Ishikawa (cell line): ENCODE measurements around the gene INCA1.

Experiments used
- CEBPB ChIP-seq: IDR thresholded peaks from 2 replicates; pipeline ENCODE4 v1.6.1; 2012
- CREB1 ChIP-seq: IDR thresholded peaks from 2 replicates; pipeline ENCODE4 v1.6.1; 2012; ENCODE audit warnings: low read depth
- EGR1 ChIP-seq: IDR thresholded peaks from 2 replicates; pipeline ENCODE4 v1.6.1; 2012
- EP300 ChIP-seq: IDR thresholded peaks from 2 replicates; pipeline ENCODE4 v1.6.1; 2012; ENCODE audit warnings: borderline replicate concordance
- FOXM1 ChIP-seq: IDR thresholded peaks from 2 replicates; pipeline ENCODE4 v1.6.1; 2012; ENCODE audit warnings: low read depth, borderline replicate concordance
- NFIC ChIP-seq: IDR thresholded peaks from 2 replicates; pipeline ENCODE4 v1.6.1; 2012
- RAD21 ChIP-seq: IDR thresholded peaks from 2 replicates; pipeline ENCODE4 v1.6.1; 2012; ENCODE audit warnings: low read depth
- TAF1 ChIP-seq: IDR thresholded peaks from 2 replicates; pipeline ENCODE4 v1.6.1; 2012; ENCODE audit warnings: low read depth, mild to moderate bottlenecking
- TCF12 ChIP-seq: IDR thresholded peaks from 2 replicates; pipeline ENCODE4 v1.6.1; 2012; ENCODE audit warnings: low read depth
- TEAD4 ChIP-seq: IDR thresholded peaks from 2 replicates; pipeline ENCODE4 v1.6.1; 2012
- YY1 ChIP-seq: IDR thresholded peaks from 2 replicates; pipeline ENCODE4 v1.6.1; 2012; ENCODE audit warnings: low read depth
- ZBTB7A ChIP-seq: IDR thresholded peaks from 2 replicates; pipeline ENCODE4 v1.6.1; 2012; ENCODE audit warnings: low read depth
- TF ChIP-seq, protein P1 (sequence below): IDR thresholded peaks from 2 replicates; pipeline ENCODE4 v1.6.1; 2012
- TF ChIP-seq, protein P2 (sequence below): IDR thresholded peaks from 2 replicates; pipeline ENCODE4 v1.6.1; 2012
- TF ChIP-seq, protein P3 (sequence below): IDR thresholded peaks from 2 replicates; pipeline ENCODE4 v1.6.1; 2012; ENCODE audit warnings: low read depth, mild to moderate bottlenecking

Gene INCA1

DNA sequence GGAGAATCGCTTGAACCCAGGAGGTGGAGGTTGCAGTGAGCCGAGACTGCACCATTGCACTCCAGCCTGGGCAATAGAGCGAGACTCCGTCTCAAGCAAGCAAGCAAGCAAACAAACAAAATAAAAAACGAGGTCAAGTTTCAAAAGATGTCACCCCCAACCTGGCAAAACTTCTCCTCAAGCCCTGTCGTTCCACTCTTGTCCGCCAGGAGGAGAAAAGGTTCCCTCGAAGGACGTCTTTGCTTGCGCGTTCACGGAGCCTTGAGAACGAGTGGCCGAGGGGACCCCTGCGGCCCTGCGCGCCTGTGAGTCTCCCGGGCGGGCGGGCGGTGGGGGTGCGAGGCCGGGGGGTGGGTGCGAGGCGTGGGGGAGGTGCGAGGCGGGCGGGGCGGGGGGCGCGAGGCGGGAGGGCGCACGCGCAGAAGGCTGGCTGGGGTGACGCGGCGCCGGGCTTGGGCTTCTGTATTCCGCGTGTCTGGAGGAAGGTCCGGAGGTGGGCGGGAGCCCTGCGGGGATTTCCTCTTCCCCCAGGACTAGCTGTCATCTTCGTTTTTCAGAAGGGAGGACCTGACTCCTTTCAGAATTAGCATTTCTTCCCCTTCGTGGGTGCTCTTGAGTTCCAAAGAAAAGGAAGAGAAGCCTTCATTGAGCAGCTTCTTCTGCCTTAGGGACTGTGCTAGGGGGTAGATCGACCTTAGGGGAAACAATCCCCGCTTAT is 34.2 kb upstream of the INCA1 start:
- TF ChIP-seq NFIC (no peak), ZBTB7A (peak; percentile 55; the same call in 1 of the 2 replicates), RAD21 (peak; percentile 47)
- TF ChIP-seq, protein P1, sequence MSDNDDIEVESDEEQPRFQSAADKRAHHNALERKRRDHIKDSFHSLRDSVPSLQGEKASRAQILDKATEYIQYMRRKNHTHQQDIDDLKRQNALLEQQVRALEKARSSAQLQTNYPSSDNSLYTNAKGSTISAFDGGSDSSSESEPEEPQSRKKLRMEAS: peak; percentile 82

DNA sequence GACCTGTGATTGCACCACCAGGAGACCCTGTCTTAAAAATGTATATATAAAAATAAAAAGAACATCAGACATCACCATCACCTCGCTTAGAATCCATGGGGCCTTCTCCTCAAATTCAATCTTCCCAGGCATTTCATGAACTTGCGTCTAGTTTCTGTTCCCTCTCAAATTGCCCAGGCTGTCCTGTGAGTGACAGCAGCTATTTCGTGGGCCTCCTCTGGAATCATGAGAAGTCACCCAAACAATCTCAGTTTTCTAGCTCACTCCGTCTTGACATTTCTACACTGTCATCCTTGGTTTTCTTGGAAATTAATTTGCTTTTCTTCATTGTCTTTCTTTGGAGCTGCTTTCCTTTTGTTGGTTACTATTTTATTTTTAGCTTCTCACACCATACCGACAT is 30.6 kb upstream of the INCA1 start:
- no peak for TF ChIP-seq TEAD4
- TF ChIP-seq TCF12: no peak
- TF ChIP-seq ZBTB7A: no peak
- TF ChIP-seq EGR1: no peak
- no peak for TF ChIP-seq TAF1
- no peak for TF ChIP-seq RAD21
- TF ChIP-seq, protein P1: no peak
- TF ChIP-seq FOXM1: no peak
- no peak for TF ChIP-seq EP300
- no peak for TF ChIP-seq YY1
- TF ChIP-seq NFIC: no peak
- TF ChIP-seq, protein P2, sequence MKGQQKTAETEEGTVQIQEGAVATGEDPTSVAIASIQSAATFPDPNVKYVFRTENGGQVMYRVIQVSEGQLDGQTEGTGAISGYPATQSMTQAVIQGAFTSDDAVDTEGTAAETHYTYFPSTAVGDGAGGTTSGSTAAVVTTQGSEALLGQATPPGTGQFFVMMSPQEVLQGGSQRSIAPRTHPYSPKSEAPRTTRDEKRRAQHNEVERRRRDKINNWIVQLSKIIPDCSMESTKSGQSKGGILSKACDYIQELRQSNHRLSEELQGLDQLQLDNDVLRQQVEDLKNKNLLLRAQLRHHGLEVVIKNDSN: no peak
- TF ChIP-seq CREB1: no peak
- TF ChIP-seq CEBPB: no peak

DNA sequence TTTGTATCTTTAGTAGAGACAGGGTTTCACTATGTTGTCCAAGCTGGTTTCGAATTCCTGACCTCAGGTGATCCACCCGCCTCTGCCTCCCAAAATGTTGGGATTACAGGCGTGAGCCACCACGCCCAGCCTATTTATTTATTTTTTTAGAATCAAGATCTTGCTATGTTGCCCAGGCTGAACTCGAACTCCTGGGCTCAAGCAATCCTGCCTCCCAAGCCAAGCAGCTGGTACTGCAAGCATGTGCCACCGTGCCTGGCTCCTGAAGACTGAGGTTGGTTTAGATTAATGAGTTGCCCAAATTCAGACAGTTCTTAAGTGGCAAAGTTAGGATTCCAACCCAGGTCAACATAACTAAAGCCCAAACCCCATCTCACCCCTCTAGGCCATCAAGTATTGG is 30.0 kb upstream of the INCA1 start:
- no peak for TF ChIP-seq ZBTB7A
- no peak for TF ChIP-seq FOXM1
- TF ChIP-seq EGR1: no peak
- TF ChIP-seq TCF12: no peak
- TF ChIP-seq, protein P1: no peak
- TF ChIP-seq TEAD4: no peak
- TF ChIP-seq, protein P2: no peak
- no peak for TF ChIP-seq RAD21
- TF ChIP-seq, protein P3, sequence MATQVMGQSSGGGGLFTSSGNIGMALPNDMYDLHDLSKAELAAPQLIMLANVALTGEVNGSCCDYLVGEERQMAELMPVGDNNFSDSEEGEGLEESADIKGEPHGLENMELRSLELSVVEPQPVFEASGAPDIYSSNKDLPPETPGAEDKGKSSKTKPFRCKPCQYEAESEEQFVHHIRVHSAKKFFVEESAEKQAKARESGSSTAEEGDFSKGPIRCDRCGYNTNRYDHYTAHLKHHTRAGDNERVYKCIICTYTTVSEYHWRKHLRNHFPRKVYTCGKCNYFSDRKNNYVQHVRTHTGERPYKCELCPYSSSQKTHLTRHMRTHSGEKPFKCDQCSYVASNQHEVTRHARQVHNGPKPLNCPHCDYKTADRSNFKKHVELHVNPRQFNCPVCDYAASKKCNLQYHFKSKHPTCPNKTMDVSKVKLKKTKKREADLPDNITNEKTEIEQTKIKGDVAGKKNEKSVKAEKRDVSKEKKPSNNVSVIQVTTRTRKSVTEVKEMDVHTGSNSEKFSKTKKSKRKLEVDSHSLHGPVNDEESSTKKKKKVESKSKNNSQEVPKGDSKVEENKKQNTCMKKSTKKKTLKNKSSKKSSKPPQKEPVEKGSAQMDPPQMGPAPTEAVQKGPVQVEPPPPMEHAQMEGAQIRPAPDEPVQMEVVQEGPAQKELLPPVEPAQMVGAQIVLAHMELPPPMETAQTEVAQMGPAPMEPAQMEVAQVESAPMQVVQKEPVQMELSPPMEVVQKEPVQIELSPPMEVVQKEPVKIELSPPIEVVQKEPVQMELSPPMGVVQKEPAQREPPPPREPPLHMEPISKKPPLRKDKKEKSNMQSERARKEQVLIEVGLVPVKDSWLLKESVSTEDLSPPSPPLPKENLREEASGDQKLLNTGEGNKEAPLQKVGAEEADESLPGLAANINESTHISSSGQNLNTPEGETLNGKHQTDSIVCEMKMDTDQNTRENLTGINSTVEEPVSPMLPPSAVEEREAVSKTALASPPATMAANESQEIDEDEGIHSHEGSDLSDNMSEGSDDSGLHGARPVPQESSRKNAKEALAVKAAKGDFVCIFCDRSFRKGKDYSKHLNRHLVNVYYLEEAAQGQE: no peak

DNA sequence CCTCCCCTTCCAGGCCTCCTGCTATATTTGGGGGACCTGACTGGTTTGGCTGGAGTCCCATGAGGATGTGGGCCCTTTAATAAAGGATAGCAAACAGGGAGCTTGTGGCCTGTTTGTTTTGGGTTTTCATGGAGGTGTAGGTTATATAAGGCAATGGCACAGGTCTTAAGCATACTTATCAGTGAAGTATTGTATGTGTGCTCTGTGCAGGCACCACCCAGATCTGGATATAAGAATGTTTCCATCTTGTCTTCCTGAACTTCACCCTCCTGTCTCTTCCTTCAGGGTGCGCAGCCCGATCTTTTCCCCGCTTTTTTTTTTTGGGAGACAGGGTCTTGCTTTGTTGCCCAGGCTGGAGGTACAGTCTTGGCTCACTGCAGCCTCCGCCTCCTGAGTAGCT is 27.3 kb upstream of the INCA1 start:
- no peak for TF ChIP-seq EP300
- TF ChIP-seq YY1: no peak
- no peak for TF ChIP-seq FOXM1

DNA sequence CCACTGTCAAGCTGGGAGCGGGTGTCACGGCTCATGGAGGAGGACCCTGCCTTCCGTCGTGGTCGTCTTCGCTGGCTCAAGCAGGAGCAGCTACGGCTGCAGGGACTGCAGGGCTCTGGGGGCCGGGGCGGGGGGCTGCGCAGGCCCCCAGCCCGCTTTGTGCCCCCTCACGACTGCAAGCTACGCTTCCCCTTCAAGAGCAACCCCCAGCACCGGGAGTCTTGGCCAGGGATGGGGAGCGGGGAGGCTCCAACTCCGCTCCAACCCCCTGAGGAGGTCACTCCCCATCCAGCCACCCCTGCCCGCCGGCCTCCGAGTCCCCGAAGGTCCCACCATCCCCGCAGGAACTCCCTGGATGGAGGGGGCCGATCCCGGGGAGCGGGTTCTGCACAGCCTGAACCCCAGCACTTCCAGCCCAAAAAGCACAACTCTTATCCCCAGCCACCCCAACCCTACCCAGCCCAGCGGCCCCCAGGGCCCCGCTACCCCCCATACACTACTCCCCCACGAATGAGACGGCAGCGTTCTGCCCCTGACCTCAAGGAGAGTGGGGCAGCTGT is 26.3 kb upstream of the INCA1 start:
- no peak for TF ChIP-seq EGR1
- TF ChIP-seq EP300: no peak
- TF ChIP-seq ZBTB7A: no peak
- no peak for TF ChIP-seq CREB1
- no peak for TF ChIP-seq TEAD4
- TF ChIP-seq RAD21: no peak
- TF ChIP-seq, protein P1: no peak
- no peak for TF ChIP-seq CEBPB
- no peak for TF ChIP-seq TAF1
- TF ChIP-seq, protein P2: no peak
- no peak for TF ChIP-seq TCF12
- TF ChIP-seq YY1: no peak

DNA sequence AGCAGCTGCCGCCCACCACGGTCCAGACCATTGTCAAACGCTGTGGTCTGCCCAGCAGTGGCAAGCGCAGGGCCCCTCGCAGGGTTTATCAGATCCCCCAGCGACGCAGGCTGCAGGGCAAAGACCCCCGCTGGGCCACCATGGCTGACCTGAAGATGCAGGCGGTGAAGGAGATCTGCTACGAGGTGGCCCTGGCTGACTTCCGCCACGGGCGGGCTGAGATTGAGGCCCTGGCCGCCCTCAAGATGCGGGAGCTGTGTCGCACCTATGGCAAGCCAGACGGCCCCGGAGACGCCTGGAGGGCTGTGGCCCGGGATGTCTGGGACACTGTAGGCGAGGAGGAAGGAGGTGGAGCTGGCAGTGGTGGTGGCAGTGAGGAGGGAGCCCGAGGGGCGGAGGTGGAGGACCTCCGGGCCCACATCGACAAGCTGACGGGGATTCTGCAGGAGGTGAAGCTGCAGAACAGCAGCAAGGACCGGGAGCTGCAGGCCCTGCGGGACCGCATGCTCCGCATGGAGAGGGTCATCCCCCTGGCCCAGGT is 24.9 kb upstream of the INCA1 start:
- no peak for TF ChIP-seq NFIC
- no peak for TF ChIP-seq TEAD4
- no peak for TF ChIP-seq FOXM1
- TF ChIP-seq RAD21: no peak
- TF ChIP-seq EP300: no peak
- TF ChIP-seq, protein P3: no peak
- TF ChIP-seq ZBTB7A: no peak
- TF ChIP-seq EGR1: no peak
